Stomach (tissue), 4 donors: ENCODE measurements around the gene SUPT20H.

Experiments
- POLR2A ChIP-seq, 4 donors: fragments of 450-650 bp; IDR thresholded peaks; one replicate each; pipeline ENCODE4 v1.6.1; 2016; ENCODE audit warnings: antibody characterized with exemption in 4 of 4, control low read depth in 2 of 4, mild to moderate bottlenecking in 1 of 4, moderate library complexity in 1 of 4
- POLR2AphosphoS5 ChIP-seq, 3 donors: sonication (generic); formaldehyde crosslinking; IDR thresholded peaks; one replicate each; pipeline ENCODE4 v1.6.1; 2016; ENCODE audit warnings: antibody characterized with exemption in 3 of 3
- TF ChIP-seq, protein P1 (sequence below), 7 experiments: fragments of 450-650 bp in 4 of 7; fragments of 200-600 bp in 3 of 7; sonication (generic) in 3 of 7; IDR thresholded peaks; one replicate each; pipeline ENCODE4 v1.5.1; 2016 to 2019; ENCODE audit warnings: antibody characterized with exemption in 7 of 7, control low read depth in 2 of 7, mild to moderate bottlenecking in 1 of 7

DNA sequence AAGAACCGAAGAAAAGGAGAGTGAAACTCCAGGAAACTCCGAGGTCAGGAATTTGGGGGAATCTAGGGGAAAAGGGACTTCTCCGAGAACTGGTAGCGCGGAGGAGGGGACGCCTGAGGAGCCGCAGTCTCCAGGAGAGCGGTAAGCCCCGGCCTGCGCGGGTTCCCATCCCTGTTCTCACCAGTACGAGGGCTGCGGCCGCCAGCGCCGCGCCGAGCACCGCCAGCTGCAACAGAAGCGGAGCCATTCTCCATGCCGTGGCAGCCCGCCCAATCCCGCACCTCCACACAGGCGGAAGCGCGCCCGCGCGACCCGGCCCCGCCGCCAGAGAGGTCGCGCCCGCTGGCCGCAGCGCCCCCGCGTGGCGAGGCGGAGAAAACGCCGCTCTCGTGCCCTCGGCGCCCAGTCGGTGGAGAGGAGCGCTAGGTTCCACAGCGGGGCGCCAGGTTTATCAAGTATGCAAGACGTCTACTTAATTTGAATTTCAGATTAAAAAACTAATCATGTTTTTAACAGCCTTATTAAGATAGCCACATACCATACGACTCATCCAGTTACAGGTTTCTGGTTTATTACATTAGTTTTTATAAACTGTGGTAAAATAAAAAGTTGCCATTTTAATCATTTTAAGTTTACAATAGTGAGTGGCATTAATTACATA is 60.3 kb downstream of the SUPT20H start, which contains the start of gene ALG5:
- TF ChIP-seq, protein P1, sequence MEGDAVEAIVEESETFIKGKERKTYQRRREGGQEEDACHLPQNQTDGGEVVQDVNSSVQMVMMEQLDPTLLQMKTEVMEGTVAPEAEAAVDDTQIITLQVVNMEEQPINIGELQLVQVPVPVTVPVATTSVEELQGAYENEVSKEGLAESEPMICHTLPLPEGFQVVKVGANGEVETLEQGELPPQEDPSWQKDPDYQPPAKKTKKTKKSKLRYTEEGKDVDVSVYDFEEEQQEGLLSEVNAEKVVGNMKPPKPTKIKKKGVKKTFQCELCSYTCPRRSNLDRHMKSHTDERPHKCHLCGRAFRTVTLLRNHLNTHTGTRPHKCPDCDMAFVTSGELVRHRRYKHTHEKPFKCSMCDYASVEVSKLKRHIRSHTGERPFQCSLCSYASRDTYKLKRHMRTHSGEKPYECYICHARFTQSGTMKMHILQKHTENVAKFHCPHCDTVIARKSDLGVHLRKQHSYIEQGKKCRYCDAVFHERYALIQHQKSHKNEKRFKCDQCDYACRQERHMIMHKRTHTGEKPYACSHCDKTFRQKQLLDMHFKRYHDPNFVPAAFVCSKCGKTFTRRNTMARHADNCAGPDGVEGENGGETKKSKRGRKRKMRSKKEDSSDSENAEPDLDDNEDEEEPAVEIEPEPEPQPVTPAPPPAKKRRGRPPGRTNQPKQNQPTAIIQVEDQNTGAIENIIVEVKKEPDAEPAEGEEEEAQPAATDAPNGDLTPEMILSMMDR (IDR thresholded peaks at IDR 0.05) = peak in 5 of 7 experiments; percentile 37 to 98 (median 94)
- TF ChIP-seq POLR2A (IDR thresholded peaks at IDR 0.05) = no peak
- peak; percentile 63 to 87 (median 85) for TF ChIP-seq POLR2AphosphoS5 (IDR thresholded peaks at IDR 0.05)
